Mesothelial cell of epicardium (in vitro differentiated cells): ENCODE results near the gene VEGFC. TPM values are rescaled to one million over a fixed set of nuclear protein-coding genes. Genes with fewer than 3 reads are reported as not detected.

Experiments
- DNase-seq, 2 experiments: peaks; one replicate each; pipeline ENCODE4 v3.0.0; 2021; ENCODE audit warnings: low spot score in 2 of 2; ENCODE audit not compliant: unreplicated experiment in 2 of 2
- H3K27ac Mint-ChIP-seq: 2 replicates; pipeline ENCODE4 v1.8.0; 2021; ENCODE audit warnings: mixed read lengths
- H3K27me3 Mint-ChIP-seq: 2 replicates; pipeline ENCODE4 v1.8.0; 2021; ENCODE audit warnings: low read depth, mixed read lengths
- H3K36me3 Mint-ChIP-seq: 2 replicates; pipeline ENCODE4 v1.8.0; 2021; ENCODE audit warnings: mixed read lengths
- H3K4me1 Mint-ChIP-seq: 2 replicates; pipeline ENCODE4 v1.8.0; 2021; ENCODE audit warnings: mixed read lengths
- H3K4me3 Mint-ChIP-seq: 2 replicates; pipeline ENCODE4 v1.8.0; 2021; ENCODE audit warnings: mild to moderate bottlenecking, moderate library complexity, mixed read lengths
- H3K9me3 Mint-ChIP-seq: 2 replicates; pipeline ENCODE4 v1.8.0; 2021; ENCODE audit warnings: mixed read lengths
- CTCF ChIP-seq: fragments of 200-600 bp; sonication (generic); IDR thresholded peaks from one replicate; pipeline ENCODE4 v1.5.0; 2021; ENCODE audit warnings: antibody characterized with exemption; ENCODE audit not compliant: unreplicated experiment
- total RNA-seq: library from RNA; stranded (reverse); gene quantifications from 3 replicates; pipeline ENCODE4 v1.2.1, GENCODE V29; 2021

The VEGFC gene
- total RNA-seq, 1 donor from 2014 or later, result 2.4 TPM

GRCh38 chr4:176824645-176825366 is 32.1 kb upstream of the VEGFC start:
- no peak for DNase-seq
- H3K4me3 Mint-ChIP-seq, result no peak overlapping the region
- no peaks in the 10 kb centered on the region for H3K4me1 Mint-ChIP-seq
- peaks cover 12% of the 10 kb centered on the region for H3K9me3 Mint-ChIP-seq
- no peak for TF ChIP-seq CTCF
- H3K27me3 Mint-ChIP-seq, result no peaks in the 10 kb centered on the region
- peaks cover 2% of the 10 kb centered on the region for H3K36me3 Mint-ChIP-seq
- H3K27ac Mint-ChIP-seq, result no peak overlapping the region

- Mint-ChIP-seq H3K36me3 (no peaks in the 10 kb centered on the region), H3K27ac (no peak overlapping the region), H3K9me3 (no peaks in the 10 kb centered on the region), H3K4me1 (no peaks in the 10 kb centered on the region), H3K27me3 (peaks cover 2% of the 10 kb centered on the region), H3K4me3 (no peak overlapping the region)
- no peak for DNase-seq
- TF ChIP-seq CTCF, result no peak
Observed at GRCh38 chr4:176818531-176818930, 25.8 kb upstream of the VEGFC start.

GRCh38 chr4:176817204-176817603 is 24.5 kb upstream of the VEGFC start:
- no peak for TF ChIP-seq CTCF
- DNase-seq, result no peak
- Mint-ChIP-seq H3K9me3 (no peaks in the 10 kb centered on the region), H3K4me3 (no peak overlapping the region), H3K27me3 (peaks cover 2% of the 10 kb centered on the region), H3K36me3 (no peaks in the 10 kb centered on the region), H3K4me1 (no peaks in the 10 kb centered on the region), H3K27ac (no peak overlapping the region)

- Mint-ChIP-seq H3K27me3 (peaks cover 2% of the 10 kb centered on the region), H3K9me3 (no peaks in the 10 kb centered on the region), H3K4me1 (no peaks in the 10 kb centered on the region), H3K4me3 (no peak overlapping the region), H3K36me3 (no peaks in the 10 kb centered on the region), H3K27ac (no peak overlapping the region)
- no peak for TF ChIP-seq CTCF
- no peak for DNase-seq
Observed at GRCh38 chr4:176814770-176815169, 22.0 kb upstream of the VEGFC start.

- H3K9me3 Mint-ChIP-seq, result peaks cover 15% of the 10 kb centered on the region
- no peak overlapping the region for H3K4me3 Mint-ChIP-seq
- peaks cover 2% of the 10 kb centered on the region for H3K27me3 Mint-ChIP-seq
- no peak for TF ChIP-seq CTCF
- H3K36me3 Mint-ChIP-seq, result no peaks in the 10 kb centered on the region
- H3K27ac Mint-ChIP-seq, result no peak overlapping the region
- H3K4me1 Mint-ChIP-seq, result no peaks in the 10 kb centered on the region
- DNase-seq, result no peak
Observed at GRCh38 chr4:176810481-176811249, 17.9 kb upstream of the VEGFC start.
